CD4-positive, alpha-beta T cell treated with Interleukin-21 for 1 hour (primary cell): Measurements from ENCODE around the gene IER3IP1.
A peak's percentile ranks its signal among the peaks of the same experiment; 100 is the strongest.
"Not testable (repeated sequence)": the region's sequence is repeated elsewhere in the genome, so short reads cannot be mapped to it uniquely, and the experiment has no call there.

ENCODE experiments used
- DNase-seq: peaks from one replicate; pipeline ENCODE4 v3.0.0-alpha.2; 2020

The IER3IP1 gene, protein sequence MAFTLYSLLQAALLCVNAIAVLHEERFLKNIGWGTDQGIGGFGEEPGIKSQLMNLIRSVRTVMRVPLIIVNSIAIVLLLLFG

DNA sequence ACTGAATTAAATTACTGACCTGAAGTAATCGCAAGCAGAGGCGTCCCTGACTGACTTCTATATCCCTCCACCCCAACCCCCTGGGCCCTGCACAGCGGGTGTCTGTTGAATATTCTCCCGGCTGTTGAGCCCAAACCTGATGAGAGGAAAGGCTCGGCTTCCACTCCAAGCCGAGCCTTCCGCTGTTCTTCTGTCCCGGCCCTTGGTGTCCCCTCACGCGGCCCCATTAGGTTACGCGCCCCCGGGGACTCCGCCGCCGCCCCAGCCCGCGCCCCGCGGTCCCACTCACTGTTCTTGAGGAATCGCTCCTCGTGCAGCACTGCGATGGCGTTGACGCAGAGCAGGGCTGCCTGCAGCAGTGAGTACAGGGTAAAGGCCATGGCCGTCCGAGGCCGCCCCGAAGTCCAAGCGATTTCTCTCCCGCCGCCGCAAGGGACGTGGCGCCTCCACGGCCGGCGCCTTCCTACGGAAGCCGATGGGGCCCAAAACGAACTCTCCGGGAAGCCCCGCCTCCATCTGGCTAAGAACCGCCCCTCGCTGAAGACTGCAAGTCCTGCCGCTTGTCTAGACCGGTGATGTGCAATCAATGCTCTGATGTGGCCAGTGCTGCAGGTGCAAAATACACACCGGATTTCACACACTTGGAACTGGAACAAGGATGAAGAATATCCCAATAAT, at the start of gene IER3IP1:
TSS of gene IER3IP1 (minus strand) at position 467 of the 678 bp plus-strand sequence. CDS start at position 380, 87 bp downstream.
- DNase-seq = peak; percentile 92

DNA sequence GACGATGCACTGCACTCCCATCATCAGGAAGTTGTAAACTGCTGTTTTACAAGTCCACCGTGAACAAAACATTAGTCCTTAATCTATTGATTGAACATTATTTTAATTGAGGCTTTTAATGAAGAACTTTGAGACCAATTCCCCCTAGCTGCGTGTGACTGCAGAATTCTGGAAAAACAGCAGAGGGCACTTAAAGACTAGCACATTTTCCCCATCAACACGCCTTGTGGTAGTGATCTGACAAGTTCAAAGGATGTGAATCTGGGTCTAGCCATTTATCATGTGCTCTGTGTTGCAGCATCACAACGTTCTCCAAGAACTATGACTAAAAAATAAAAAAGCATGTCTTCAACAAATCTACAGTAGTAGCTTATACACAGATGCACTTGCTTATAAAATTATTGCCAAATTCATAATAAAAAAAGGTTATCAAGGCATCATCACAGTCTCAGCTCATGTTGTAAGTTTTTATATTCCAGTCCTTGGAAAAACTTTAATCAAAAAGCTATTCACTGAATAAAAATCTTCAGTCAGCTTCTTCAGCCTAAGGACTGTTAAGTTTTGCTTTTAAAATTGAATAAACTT, 39.5 kb upstream of the IER3IP1 start:
- peak; percentile 19 for DNase-seq

DNA sequence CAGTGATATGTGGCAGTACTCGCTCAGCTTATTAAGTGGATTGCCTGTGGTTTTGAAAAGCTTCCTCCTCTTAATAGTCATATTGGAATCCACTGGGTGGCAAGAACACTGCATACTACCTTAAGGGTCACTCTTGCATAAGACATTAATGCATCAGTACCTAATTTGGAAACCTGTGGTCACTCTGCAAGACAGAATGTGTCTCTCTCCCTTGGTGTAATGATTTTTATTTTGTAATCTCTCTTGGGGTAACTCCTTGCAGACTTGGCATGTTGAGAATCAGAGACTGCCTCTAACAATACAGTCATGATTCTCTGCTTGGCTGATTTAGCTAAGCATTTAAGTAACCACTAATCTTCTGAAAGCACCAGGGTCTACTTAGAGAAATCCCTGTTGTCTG, 33.0 kb upstream of the IER3IP1 start:
- DNase-seq = no peak

DNA sequence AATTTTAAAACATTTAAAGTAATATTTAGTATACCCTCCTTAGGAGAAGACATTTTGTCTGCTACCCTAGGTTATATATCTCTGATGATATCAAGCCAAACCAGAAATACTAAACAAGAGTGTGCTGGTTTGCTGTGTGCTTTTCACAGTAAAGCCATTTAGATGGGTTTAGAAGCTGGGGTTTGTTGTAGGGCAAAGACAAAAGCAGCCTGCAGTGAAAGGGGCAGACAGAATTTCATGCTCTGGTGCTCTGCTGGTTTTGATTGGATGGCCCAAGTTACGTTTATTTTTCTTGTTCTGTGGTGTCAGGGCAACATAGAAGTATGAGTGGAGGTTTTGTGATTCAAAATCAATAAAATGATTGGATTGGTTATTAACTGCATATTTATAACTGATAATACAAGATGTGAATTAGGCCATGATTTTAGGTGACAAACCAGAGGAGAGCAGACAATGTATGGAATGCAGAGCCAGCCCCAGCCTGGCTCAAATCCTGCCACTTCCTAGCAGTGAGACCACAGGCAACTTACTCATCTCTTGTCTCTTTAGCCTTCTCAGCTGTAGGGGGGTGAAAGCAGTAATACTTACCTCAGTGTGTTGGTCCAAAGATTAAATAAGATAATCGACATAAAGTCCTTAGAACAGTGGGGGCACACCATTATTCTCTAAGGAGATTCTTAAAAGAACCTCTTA, 30.9 kb upstream of the IER3IP1 start:
- no peak for DNase-seq

DNA sequence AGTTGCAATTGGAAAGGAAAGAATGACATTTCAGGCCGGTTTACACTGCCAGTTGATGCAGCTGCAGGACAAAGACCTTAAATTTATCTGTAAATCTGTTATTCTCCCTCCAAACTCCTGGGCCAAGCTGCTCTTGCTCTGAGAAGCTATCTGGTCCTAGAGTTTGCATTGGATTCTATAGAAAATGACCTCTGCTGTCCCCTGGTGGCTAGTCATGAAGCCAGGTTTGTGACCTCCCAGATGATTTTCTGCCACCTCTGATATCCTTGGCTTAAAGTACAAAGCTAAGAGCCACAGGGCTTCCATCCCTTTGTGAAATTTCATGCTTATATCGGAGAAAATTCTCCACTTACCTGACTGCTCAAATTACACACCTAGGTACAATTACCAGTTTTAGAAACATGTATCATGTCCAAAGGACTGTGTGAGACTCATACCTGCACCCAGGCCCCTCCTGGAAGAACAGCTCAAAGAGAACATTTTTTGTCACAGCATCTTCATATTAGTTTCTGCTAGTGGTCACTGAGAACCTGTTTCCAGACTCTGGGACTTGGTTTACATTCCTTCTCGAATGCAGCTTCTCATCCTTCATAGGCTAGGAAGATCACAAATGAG, 28.9 kb upstream of the IER3IP1 start:
- peak; percentile 52 for DNase-seq

DNA sequence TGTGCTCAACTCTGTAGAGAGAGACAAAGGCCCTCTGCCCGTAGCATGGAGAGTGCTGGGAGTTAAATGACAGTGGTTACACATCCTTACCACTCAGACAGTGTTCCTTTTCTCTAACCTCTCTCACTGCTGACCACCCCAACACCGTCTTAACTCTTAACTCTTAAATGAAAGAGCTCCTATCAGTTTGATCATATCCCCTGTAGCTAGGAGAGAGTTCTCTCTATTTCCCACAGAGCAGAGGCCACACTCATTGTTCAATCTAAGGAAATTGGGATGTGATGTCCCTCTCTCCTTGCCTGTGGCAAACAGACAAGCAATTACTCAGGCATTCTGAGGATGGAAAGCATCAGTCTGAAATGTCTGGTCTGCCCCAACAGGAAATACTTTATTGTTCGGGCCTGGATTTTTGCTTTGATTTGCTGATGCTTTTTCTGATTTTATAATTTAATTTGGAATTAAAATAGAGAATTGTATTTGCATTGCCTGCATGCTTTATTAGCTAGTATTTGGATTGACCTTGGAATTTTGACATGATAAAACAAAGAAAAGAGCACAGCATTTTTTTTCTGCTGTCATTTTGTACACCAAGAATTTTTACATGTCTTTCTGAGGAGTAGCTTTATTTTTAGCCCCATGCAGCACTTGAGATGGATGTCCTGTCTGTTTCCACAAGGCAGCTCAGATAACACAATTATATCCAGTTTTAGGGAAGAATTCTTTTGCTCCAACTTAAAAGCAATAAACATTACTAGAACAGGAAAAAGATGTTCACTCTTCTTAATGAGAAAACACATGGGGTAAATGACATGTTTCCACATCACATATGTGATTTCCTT, 27.7 kb upstream of the IER3IP1 start:
- DNase-seq = no peak

DNA sequence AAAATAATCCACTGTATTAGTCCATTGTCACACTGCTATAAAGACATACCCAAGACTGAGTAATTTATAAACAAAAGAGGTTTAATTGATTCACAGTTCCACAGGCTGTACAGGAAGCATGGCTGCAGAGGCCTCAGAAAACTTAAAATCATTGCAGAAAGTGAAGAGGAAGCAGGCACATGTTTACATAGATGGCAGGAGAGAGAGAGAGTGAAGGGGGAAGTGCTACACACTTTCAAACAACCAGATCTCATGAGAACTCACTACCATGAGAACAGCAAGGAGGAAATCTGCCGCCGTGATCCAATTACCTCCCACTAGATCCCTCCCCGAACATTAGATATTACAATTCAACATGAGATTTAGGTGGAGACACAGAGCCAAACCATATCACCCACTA, 19.8 kb upstream of the IER3IP1 start:
- not testable (repeated sequence) for DNase-seq

DNA sequence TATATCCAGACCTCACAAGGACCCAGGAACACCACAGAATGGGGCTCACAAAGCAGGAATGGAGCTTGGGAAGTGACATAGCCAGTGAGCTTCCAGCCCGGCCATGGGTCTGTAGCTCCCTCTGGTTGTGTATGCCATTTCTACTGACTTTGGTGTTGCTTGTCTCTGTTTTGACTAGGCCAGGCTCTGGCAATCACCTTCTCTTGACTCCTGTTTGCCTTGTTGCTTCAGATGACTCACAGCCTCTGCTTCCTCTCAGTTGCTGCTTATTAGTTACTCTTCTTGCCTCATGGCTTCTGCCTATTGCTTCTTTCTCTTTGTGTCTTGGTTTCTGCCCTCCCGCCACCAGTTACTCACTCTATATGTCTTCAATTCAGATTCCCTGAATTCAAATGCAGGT, 15.8 kb upstream of the IER3IP1 start:
- DNase-seq = no peak

DNA sequence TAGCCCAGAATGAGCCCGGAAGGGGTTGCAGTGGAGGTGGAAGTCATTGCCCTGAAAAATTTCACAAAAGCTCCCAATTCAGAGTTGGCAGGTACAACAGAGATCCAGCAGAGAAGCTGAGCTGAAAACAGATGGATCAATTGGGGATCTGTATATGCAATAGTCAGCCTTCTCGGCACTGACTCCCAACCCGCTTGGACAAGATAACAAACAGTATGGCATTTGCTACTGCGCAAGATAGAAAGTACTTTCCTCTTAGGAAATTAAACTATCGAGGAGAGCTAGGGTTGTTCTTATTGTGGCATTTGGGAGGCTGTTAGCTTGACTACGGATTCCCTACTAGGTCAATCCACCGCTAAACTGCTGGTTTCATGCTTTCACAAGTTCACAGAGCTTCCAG, 11.6 kb upstream of the IER3IP1 start:
- DNase-seq = no peak

DNA sequence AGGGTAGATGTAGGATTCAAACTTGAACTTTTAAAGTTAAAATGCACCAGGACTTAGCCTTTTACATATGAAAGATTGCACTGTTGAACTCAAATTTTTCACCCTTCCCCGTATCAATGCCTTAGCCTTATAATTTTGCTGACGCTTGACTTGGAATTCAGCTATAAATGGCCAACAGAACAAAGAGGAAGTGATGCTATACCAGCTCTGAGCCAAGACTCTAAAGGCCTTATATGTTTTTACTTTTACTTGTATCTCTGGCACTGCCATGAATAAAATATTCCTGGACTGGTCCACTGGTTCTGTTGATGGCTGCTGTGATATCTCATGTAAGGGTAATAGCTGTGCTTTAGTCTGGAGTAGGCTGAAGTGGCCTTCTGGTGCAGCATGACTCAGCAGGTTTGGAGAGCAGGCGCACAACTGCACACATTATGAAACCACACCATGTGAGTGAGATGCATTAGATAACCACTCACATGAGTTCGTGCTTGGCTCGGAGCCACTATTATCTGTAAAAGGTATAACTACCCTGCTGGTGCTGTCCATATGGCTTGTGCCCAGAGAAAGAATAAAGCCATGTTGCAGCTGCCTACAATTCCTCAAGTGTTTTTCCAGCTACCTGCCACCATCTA, 8.4 kb upstream of the IER3IP1 start:
- DNase-seq = peak; percentile 23

DNA sequence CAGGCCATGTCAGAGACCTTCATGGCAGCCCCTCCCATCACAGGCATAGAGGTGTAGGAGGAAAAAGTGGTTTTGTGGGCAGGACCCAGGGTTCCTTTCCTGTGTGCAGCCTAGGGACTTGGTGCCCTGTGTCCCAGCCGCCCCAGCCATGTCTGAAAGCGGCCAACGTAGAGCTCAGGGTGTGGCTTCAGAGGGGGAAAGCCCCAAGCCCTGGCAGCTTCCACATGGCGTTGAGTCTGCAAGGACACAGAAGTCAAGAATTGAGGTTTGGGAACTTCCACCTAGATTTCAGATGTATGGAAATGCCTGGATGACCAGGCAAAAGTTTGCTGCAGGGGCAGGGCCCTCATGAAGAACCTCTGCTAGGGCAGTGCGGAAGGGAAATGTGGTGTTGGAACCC, 6.0 kb upstream of the IER3IP1 start:
- not testable (repeated sequence) for DNase-seq

DNA sequence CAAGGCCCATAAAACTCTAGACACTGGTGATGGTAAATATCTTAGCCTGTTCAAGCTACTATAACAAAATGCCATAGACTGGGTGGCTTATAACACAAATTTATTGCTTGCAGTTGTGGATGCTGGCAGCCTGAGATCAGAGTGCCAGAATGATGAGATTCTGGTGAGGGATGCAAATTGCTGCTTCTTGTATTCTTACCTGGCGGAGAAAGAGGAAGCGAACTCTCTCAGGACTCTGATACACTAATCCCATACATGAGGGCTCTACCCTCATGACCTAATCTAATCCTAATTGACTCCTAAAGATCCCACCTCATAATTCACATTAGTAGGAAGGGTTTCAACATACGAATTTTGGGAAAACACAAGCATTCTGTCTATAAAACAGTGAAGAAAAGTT, 4.6 kb upstream of the IER3IP1 start:
- no peak for DNase-seq

DNA sequence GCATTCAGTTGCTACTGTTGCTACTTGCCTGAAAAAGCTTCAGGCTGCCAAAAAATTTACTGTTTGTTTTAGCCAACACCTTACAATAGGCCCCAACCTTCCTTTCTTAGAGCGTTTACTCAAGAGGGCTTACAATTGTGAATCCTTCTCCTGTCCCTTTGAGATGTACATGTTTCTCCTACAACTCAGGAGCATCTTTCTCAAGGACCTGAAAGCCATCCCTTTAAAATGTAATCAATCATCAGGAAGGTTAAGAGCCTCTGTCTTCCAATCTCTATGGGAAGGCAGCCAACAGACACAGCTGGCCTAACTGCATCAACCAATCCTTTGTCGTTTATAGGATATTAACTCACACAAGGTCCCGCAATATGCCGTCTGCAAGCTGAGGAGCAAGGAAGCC, 3.4 kb upstream of the IER3IP1 start:
- no peak for DNase-seq

DNA sequence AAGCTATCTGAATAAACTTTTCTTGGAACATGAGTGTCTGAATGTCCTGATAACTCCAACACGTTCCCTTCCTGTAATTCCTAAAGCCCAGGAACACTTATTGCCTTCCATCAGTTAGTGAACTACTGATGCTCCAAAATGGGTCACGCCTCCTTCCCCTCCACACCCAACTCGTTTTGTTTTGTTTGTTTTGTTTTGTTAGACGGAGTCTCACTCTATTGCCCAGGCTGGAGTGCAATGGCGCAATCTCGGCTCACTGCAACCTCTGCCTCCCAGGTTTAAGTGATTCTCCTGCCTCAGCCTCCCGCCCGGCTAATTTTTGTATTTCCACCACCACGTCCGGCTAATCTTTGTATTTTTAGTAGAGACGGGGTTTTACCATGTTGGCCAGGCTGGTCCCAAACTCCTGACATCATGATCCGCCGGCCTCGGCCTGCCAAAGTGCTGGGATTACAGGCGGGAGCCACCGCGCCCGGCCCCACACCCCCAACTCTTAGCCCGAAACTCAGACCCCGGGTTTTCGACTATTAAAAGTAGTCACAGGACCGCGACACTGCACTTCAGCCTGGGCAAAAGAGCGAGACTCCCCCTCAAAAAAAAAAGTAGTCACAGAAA, 774 bp downstream of the IER3IP1 start:
- no peak for DNase-seq

DNA sequence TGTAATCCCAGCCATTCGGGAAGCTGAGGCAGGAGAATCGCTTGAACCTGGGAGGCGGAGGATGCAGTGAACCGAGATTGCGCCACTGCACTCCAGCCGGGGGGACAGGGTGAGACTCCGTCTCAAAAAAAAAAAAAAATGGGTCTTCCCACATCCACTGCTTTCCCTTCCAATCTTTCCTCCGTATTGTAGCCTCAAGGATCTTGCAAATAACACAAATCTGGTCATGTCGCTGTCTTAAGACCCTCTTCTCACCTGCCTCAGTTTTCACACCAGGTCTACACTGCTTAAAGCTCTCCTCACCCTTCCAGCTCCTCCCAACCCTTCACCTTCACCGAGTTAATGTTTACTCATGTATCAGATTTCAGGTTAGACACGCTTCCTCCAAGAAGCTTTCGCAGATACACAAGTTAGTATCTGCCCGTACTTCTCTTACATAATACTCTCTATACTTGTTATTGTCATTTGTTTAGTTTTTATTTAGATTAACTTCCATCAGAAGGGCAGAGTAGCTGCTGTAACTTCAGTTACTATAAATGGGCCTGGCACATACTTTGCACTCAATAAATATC, 1.5 kb downstream of the IER3IP1 start:
- no peak for DNase-seq

DNA sequence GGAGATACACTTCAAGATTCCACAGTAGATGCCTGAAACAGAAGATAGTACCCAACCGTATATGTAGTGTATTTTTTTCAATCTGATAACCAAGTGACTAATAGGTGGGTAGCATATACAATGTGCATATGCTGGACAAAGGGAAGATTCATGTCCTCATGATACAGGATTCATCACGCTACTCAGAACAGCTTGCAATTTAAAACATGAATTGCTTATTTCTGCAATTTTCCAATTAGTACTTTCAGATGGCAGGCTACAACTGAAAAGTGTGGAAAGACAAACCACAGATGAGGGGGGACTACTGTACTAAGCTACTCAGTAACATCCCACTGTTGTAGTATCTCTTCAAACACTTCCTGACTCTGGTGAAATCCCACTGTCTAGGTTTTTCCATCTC, 3.7 kb downstream of the IER3IP1 start:
- DNase-seq = no peak

DNA sequence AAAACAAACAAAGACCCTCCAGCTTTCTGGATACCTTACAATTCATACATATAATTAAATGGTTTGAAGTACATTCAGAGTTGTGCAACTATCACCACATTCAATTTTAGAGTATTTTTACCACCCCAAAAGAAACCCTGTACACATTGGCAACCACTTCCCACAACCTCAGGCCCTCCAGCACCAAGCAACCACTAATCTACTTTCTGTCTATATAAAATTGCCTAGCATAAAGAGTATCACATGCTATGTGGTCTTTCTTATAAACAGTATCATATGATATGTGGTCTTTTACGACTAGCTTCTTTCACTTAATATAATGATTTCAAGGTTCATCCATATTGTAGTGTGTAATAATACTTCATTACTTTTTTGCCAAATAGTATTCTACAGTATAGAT, 7.3 kb downstream of the IER3IP1 start:
- no peak for DNase-seq

DNA sequence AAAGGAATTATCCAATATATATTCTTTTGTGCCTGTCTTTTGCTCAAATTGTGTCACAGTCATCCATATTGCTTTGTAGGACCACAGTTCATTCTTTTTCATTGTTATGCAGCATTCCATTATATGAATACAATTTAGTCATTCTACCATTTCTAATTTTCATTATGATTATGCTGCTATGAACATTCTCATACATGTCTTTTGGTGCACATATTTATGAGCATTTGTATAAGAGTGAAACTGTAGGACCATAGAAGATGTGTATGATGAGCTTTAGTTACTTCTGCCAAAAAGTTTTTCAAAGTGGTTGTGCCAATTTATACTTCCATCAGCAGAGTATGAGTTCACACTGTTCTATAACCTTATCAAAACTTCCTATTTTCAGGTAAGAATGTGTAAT, 7.7 kb downstream of the IER3IP1 start:
- no peak for DNase-seq

DNA sequence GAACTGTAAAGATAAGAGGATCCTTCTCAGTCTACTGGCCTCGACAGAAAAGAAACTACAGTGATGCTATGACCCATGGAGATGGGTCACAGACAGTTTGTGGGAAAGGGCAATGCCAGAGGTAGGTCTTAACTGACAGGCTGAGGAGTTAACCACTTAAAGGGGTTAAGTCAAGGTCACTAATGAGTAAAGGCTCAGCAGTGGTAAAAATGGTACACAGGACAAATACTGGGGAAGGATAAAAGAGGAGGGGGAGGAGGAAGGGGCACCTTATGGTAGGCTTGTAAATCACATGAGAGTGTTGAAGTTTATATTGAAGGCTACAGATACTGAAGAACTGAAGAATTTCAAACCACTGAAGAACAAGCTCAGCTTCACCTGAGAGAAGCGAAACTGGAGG, 9.9 kb downstream of the IER3IP1 start:
- no peak for DNase-seq

DNA sequence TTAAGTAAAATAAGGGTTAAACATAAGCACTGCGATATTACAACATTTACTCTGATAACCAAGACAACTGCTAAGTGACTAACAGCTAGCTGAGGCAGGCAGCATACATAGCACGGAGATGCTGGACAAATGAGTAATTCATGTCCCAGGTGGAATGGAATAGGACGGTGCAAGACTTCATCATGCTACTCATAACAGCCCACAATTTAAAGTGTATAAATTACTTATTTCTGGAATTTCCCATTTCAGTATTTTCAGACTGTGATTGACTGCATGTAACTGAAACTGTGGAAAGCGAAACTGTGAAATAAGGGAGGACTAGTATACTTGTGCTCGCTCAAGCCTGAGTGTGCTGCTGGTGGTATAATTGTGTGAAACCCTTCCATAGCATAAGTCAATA, 12.9 kb downstream of the IER3IP1 start:
- DNase-seq = no peak

DNA sequence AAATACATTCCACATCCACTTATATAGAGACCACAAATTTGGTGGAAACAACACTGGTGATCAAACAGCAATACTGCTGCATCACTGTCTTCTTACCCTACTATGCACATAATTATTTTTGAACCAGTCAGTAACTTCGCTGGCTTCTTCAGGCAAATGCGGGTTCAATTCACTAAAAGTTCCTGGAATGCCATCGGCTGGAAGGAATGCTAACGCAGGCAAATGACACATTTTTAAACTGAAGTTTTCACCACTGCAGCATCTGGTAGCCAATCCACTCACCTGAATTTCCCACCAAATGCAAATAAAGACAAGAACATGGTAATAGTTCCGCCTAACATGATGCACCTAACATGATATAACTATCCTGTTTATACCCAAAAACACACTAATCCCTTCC, 15.9 kb downstream of the IER3IP1 start:
- no peak for DNase-seq
